H9 (cell line): Measurements from ENCODE around the gene CCSER1. TPM values are rescaled to one million over a fixed set of nuclear protein-coding genes. Genes with fewer than 3 reads are reported as not detected.

Source experiments
- DNase-seq: peaks from one replicate; pipeline ENCODE4 v3.0.0-alpha.2; 2017
- H2AFZ ChIP-seq: one replicate; pipeline ENCODE4 v1.6.1; 2013; ENCODE audit warnings: mild to moderate bottlenecking, low read length, control low read depth, moderate library complexity
- H2AK5ac ChIP-seq: 2 replicates; pipeline ENCODE4 v1.6.1; 2013; ENCODE audit warnings: low read length, control low read depth, mixed read lengths; ENCODE audit not compliant: insufficient read length
- H2BK120ac ChIP-seq: one replicate; pipeline ENCODE4 v1.6.1; 2013; ENCODE audit warnings: low read depth, mild to moderate bottlenecking, low read length, control low read depth, inconsistent platforms; ENCODE audit not compliant: poor library complexity, severe bottlenecking
- H2BK12ac ChIP-seq: 2 replicates; pipeline ENCODE4 v1.6.1; 2013; ENCODE audit warnings: low read length, control low read depth, mixed read lengths, low read depth; ENCODE audit not compliant: insufficient read length
- H2BK15ac ChIP-seq: 2 replicates; pipeline ENCODE4 v1.6.1; 2013; ENCODE audit warnings: low read depth, low read length, control low read depth
- H2BK20ac ChIP-seq: one replicate; pipeline ENCODE4 v1.6.1; 2013; ENCODE audit warnings: low read depth, mild to moderate bottlenecking, low read length, control low read depth, inconsistent platforms; ENCODE audit not compliant: poor library complexity, severe bottlenecking
- H2BK5ac ChIP-seq: 2 replicates; pipeline ENCODE4 v1.6.1; 2013; ENCODE audit warnings: low read length, control low read depth, mixed read lengths; ENCODE audit not compliant: insufficient read length
- H3K14ac ChIP-seq: 2 replicates; pipeline ENCODE4 v1.6.1; 2013; ENCODE audit warnings: low read length, control low read depth; ENCODE audit not compliant: insufficient read depth
- H3K18ac ChIP-seq: 2 replicates; pipeline ENCODE4 v1.6.1; 2013; ENCODE audit warnings: low read depth, mild to moderate bottlenecking, mixed read lengths, low read length, control low read depth; ENCODE audit not compliant: insufficient read length
- H3K23ac ChIP-seq: 2 replicates; pipeline ENCODE4 v1.6.1; 2013; ENCODE audit warnings: low read length, control low read depth, mixed read lengths, low read depth; ENCODE audit not compliant: insufficient read length
- H3K23me2 ChIP-seq: 2 replicates; pipeline ENCODE4 v1.6.1; 2013; ENCODE audit warnings: low read depth, mild to moderate bottlenecking, mixed read lengths, low read length, control low read depth; ENCODE audit not compliant: insufficient read length, poor library complexity, severe bottlenecking
- H3K27ac ChIP-seq: 2 replicates; pipeline ENCODE4 v1.5.1; 2013; ENCODE audit warnings: low read length, control low read depth, mixed read lengths, low read depth; ENCODE audit not compliant: insufficient read length
- H3K27me3 ChIP-seq: 2 replicates; pipeline ENCODE4 v1.6.1; 2013; ENCODE audit warnings: low read length, control low read depth, inconsistent platforms; ENCODE audit not compliant: insufficient read depth
- H3K4ac ChIP-seq: 2 replicates; pipeline ENCODE4 v1.6.1; 2013; ENCODE audit warnings: low read depth, mild to moderate bottlenecking, control low read depth, inconsistent platforms, low read length, moderate library complexity
- H3K4me1 ChIP-seq: 2 replicates; pipeline ENCODE4 v1.6.1; 2013; ENCODE audit warnings: low read length, control low read depth, inconsistent platforms; ENCODE audit not compliant: insufficient read depth
- H3K4me2 ChIP-seq: 2 replicates; pipeline ENCODE4 v1.6.1; 2013; ENCODE audit warnings: low read length, control low read depth, mixed read lengths; ENCODE audit not compliant: insufficient read length, insufficient read depth
- H3K56ac ChIP-seq: 2 replicates; pipeline ENCODE4 v1.6.1; 2013; ENCODE audit warnings: low read depth, mild to moderate bottlenecking, mixed read lengths, low read length, control low read depth; ENCODE audit not compliant: insufficient read length
- H3K79me1 ChIP-seq: 2 replicates; pipeline ENCODE4 v1.6.1; 2013; ENCODE audit warnings: low read depth, mild to moderate bottlenecking, moderate library complexity, low read length, control low read depth, inconsistent platforms; ENCODE audit not compliant: insufficient read depth, poor library complexity, severe bottlenecking
- H3K79me2 ChIP-seq: 2 replicates; pipeline ENCODE4 v1.6.1; 2013; ENCODE audit warnings: low read length, control low read depth, inconsistent platforms; ENCODE audit not compliant: insufficient read depth
- H3K9ac ChIP-seq: 2 replicates; pipeline ENCODE4 v1.6.1; 2013; ENCODE audit warnings: low read length, control low read depth, mixed read lengths; ENCODE audit not compliant: insufficient read length; ENCODE audit errors: extremely low read depth
- H3K9me3 ChIP-seq: one replicate; pipeline ENCODE4 v1.6.1; 2013; ENCODE audit warnings: low read depth, low read length, inconsistent platforms; ENCODE audit not compliant: control insufficient read depth
- H3T11ph ChIP-seq: one replicate; pipeline ENCODE4 v1.6.1; 2013; ENCODE audit warnings: mild to moderate bottlenecking, low read length, control low read depth, inconsistent platforms
- H4K20me1 ChIP-seq: one replicate; pipeline ENCODE4 v1.6.1; 2013; ENCODE audit not compliant: control insufficient read depth, insufficient read length, insufficient read depth
- H4K5ac ChIP-seq: 2 replicates; pipeline ENCODE4 v1.6.1; 2013; ENCODE audit warnings: low read depth, mild to moderate bottlenecking, mixed read lengths, low read length, control low read depth; ENCODE audit not compliant: insufficient read length
- H4K8ac ChIP-seq: replicated peaks from 2 replicates; pipeline ENCODE4 v1.6.1; 2013; ENCODE audit warnings: low read length, control low read depth, mixed read lengths, low read depth; ENCODE audit not compliant: insufficient read length
- H4K91ac ChIP-seq: 2 replicates; pipeline ENCODE4 v1.6.1; 2013; ENCODE audit warnings: low read depth, mild to moderate bottlenecking, moderate library complexity, mixed read lengths, low read length, control low read depth; ENCODE audit not compliant: insufficient read length
- H3K27ac Mint-ChIP-seq, 3 experiments: 2 replicates in 2 of 3; 3 replicates in 1 of 3; pipeline ENCODE4 v1.8.0; 2020 to 2021; ENCODE audit warnings: mixed read lengths in 3 of 3, mild to moderate bottlenecking in 1 of 3, moderate library complexity in 1 of 3
- H3K27me3 Mint-ChIP-seq: 2 replicates; pipeline ENCODE4 v1.8.0; 2021; ENCODE audit warnings: low read depth, mild to moderate bottlenecking, moderate library complexity, mixed read lengths
- H3K36me3 Mint-ChIP-seq, 3 experiments: 2 replicates in 2 of 3; 3 replicates in 1 of 3; pipeline ENCODE4 v1.8.0; 2020 to 2021; ENCODE audit warnings: low read depth in 3 of 3, mixed read lengths in 3 of 3; ENCODE audit not compliant: insufficient read depth in 1 of 3
- H3K4me1 Mint-ChIP-seq, 2 experiments: 2 replicates each; pipeline ENCODE4 v1.8.0; 2020; ENCODE audit warnings: mixed read lengths in 2 of 2
- H3K4me3 Mint-ChIP-seq, 2 experiments: 2 replicates in 1 of 2; 3 replicates in 1 of 2; pipeline ENCODE4 v1.8.0; 2020 to 2021; ENCODE audit warnings: mild to moderate bottlenecking in 2 of 2, mixed read lengths in 2 of 2, moderate library complexity in 1 of 2
- H3K9me3 Mint-ChIP-seq, 2 experiments: 2 replicates in 1 of 2; 3 replicates in 1 of 2; pipeline ENCODE4 v1.8.0; 2020; ENCODE audit warnings: mild to moderate bottlenecking in 2 of 2, mixed read lengths in 2 of 2, moderate library complexity in 1 of 2
- CTCF ChIP-seq: fragments of 200-600 bp; sonication (generic); conservative IDR thresholded peaks from 3 replicates; pipeline ENCODE4 v1.8.0; 2021; ENCODE audit warnings: antibody characterized with exemption, mild to moderate bottlenecking
- WGBS: extraction: QIAGEN DNeasy Blood & Tissue Kit; methylation state at CpG from one replicate; pipeline ENCODE4 v1.1.7; 2013; ENCODE audit warnings: missing lambda C conversion rate, low lambda C conversion rate, mixed read lengths; ENCODE audit not compliant: insufficient read length; ENCODE audit errors: extremely low coverage; 5-methylcytosine and 5-hydroxymethylcytosine counted together
- total RNA-seq: library from RNA; stranded (reverse); gene quantifications from 2 replicates; pipeline ENCODE4 v1.2.1, GENCODE V29; 2021

Gene CCSER1
- total RNA-seq, 1 experiment from 2014 or later, result 0.37 TPM

- no peak overlapping the region for H3K4me3 Mint-ChIP-seq
- no peak overlapping the region for H3K27ac Mint-ChIP-seq
- Histone ChIP-seq H3K9me3 (no peaks in the 10 kb centered on the region), H2BK20ac (no peak overlapping the region), H3K23me2 (no peaks in the 10 kb centered on the region), H3K4me2 (no peak overlapping the region), H2BK120ac (no peak overlapping the region), H3K4me1 (no peaks in the 10 kb centered on the region), H3K18ac (no peak overlapping the region), H3K4ac (no peak overlapping the region), H3K79me1 (no peaks in the 10 kb centered on the region), H2BK5ac (no peak overlapping the region), H4K8ac (no peak overlapping the region), H3K27me3 (no peaks in the 10 kb centered on the region), H3K56ac (no peak overlapping the region), H2BK15ac (no peak overlapping the region), H4K20me1 (no peaks in the 10 kb centered on the region), H4K5ac (no peak overlapping the region), H2AFZ (no peak overlapping the region), H3K27ac (no peak overlapping the region), H3K23ac (no peak overlapping the region), H4K91ac (no peak overlapping the region), H2BK12ac (no peak overlapping the region), H2AK5ac (no peak overlapping the region), H3K9ac (no peak overlapping the region), H3K14ac (no peak overlapping the region), H3K79me2 (no peaks in the 10 kb centered on the region), H3T11ph (no peak overlapping the region)
- no peaks in the 10 kb centered on the region for H3K9me3 Mint-ChIP-seq
- DNase-seq, result no peak
- no CpG with 5 or more reads among the region's 2 CpGs for WGBS
- TF ChIP-seq CTCF, result no peak
- no peaks in the 10 kb centered on the region for H3K27me3 Mint-ChIP-seq
- peaks cover 0 to 2% of the 10 kb centered on the region in 2 experiments; a peak in 1 of 4 replicates for H3K4me1 Mint-ChIP-seq
- H3K36me3 Mint-ChIP-seq, result no peaks in the 10 kb centered on the region
These were observed 14.5 kb upstream of the CCSER1 start for GRCh38 chr4:90112715-90113114.
